T-helper 22 cell (primary cell): Measurements from ENCODE around the gene SPECC1.
A peak's percentile ranks its signal among the peaks of the same experiment; 100 is the strongest.
"Not testable (repeated sequence)": the region's sequence is repeated elsewhere in the genome, so short reads cannot be mapped to it uniquely, and the experiment has no call there.

Experiments
- DNase-seq: peaks from one replicate; pipeline ENCODE4 v3.0.0-alpha.2; 2020; ENCODE audit warnings: low read depth

Gene SPECC1

DNA sequence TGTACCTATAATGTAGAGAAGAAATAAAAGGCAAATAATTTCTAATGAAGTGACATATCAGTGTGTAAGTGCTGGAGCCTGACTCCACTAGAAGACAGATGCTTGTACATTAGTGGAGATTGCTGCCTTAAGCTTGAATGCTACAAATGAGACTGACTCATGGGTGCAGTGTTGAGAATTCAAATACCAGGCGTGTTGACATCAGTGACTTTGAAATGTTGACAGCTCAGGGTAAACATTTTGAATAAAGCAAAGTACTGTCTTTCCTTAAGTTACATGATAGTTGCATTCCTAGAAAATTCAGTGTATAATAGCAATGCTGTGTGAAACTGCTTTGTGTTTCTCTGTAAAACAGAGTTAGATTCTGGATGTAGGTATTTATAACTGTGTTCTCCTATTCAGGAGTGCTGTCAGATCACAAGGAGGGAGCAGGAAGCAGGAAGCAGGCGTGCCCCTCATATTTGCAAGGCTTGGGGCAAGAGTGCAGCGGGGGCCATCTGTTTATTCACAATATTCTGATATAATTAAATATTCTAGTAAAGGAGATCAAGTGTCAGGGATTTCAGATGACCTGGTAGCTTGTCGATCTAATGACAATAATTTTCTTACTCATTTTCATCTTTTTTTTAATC, 119.0 kb downstream of the SPECC1 start:
- DNase-seq, result no peak

DNA sequence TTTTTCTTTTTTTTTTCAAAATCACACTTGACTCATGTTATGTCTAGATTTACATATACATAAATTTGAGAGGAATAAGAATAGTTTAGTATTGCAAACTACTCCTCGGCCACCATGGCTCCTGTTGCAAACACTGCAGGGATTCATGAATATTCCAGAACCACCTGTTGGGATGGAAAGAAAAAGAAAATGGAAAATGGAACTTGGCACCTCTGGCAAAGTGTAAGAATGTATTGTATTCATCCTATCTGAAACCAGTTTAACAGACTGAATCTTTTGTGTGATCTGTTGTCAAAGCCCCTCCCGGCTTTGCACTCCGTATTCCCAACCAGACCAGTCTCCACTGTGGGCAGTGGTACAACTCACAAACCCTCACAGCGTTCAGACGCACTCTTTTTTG, 124.4 kb downstream of the SPECC1 start:
- no peak for DNase-seq

DNA sequence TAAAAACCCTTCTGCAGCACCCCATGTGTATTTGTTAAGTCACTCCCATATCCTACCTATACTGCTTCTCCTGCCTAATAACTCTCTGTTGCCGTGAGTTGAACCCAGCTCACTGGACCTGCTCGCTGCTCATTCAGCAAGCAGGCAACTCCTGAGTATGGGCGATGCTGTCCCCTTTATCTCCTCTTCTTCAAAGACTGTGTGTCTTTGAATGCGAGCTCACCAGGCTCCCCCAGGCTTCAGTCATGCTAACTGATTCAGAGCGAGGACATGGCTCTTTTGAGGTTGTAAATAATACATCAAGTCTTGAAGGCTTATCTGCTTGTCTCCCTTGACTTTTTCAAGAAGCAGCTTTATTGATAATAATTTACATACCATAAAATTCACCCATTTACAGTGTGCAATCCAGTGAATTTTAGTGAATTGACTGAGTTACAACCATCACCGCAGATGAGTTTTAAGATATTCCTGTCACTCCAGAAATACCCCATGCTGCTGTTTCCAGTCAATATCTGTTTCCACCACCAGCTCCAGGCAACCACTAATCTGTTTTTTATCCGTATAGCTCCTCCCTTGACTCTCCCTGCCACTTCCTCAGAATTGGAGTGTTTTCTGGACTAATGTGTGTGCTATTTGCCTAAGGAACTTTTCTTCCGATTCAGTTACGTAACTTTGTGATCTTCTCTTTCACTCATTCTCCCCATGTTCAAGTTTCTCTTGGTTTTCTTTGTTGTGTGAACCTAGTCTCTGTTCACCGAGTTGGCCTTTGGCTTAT, 132.2 kb downstream of the SPECC1 start:
- no peak for DNase-seq

DNA sequence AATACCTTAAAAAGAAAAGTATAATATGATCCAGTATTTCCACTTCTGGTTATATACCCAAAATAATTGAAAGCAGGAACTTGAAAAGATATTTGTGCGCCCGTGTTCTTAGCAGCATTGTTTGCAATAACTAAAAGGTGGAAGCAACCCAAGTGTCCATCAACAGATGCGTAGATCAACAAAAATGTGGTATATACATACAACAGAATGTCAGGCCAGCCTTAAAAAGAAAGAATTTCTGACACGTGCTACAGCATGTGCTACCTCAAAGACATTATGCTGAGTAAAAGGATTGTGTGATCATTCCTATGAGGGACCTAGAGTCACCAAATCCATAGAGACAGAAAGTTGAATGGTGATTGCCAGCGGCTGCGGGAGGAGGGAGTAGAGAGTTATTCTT, 133.1 kb downstream of the SPECC1 start:
- no peak for DNase-seq

DNA sequence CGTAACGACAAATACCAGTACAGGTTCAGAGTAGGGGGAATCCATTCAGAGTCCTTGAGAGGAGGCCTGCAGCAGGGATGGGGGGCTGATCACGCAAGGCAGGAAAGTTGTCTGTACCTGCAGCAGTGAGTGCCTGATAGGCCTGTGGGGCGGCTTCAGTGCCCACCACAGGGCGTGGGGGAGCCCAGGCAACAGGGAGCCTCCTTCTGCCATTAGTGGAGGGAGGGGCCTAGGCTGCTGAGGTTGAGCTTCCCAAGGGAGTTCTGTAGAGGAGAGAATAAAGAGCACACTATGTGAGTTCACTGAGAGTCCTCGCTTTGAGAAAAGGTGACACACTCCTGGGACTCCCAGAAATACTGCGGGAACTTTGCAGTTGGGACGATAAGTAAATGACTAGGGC, 134.6 kb downstream of the SPECC1 start:
- DNase-seq, result no peak

DNA sequence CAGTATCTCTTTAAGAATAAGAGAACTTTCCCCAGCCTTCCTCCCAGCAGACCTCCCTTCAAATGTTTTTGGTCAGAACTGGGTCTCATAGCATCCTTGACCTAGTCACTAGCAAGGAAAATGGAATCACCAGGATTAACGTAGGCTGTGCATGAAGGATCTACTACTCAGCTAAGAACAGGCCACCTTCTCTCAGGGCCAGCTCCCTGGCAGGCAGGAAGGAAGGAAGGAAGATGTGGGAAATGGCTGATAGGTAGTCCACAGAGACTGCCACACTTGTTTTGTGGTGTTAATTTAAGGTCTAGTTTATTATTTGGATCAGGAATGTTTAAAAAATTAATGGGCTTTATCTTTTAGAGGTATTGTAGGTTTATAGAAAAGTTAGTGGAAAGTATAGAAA, 136.4 kb downstream of the SPECC1 start:
- DNase-seq, result no peak

DNA sequence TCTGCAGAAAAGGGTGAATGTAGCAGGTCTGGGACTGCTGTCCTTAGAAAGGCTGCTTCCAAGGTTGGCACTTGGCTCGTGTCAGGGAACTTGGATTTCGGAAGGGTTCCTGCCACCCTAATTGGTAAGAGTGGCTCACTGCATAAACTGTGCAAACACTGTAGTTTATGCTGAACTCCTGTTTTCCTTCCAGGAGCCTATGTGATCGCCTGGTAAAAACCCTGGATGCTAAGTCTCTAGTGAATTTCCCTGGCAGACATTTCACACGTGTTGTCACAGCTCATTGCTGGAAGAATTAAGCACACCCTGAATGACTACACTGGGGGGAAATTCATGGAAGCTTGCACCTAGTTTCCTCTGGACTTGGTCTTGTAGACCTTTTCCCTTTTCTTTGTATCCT, 140.1 kb downstream of the SPECC1 start:
- DNase-seq, result no peak

DNA sequence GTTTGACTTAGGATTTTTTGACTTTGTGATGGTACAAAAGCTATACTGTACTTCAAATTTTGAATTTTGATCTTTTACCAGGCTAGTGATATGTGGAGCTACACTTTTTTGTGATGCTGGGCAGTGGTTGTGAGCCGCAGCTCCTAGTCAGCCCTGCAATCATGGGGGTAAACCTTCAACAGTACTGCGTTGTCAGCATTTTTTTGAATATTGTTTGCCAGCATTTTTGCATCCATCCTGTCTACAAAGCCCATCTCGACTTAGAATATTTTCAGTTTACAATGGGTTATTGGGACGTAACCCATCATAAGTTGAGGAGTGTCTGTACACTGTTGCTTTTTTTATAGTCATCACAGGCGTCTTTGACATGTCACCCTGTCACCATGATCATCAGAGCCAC, 142.0 kb downstream of the SPECC1 start:
- DNase-seq, result no peak

DNA sequence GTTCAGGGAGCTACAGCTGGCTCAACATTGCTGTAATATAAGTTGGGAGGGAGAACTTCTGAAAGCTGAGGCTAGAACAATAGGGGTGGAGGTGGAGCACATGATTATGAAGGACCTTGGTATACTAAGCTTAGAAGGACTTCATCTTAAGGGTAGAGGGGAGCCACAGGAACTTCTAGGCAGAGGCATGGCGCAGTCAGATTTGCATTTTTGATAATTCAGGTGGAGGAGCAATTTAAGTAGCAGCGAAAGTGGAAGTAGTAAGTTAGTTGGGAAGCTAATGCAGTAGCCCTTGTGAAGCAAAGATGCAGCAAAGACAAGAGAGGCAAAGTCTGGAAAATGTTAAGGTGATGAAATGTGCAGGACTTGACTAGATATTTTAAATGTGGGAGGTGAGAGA, 144.1 kb downstream of the SPECC1 start:
- DNase-seq, result no peak

DNA sequence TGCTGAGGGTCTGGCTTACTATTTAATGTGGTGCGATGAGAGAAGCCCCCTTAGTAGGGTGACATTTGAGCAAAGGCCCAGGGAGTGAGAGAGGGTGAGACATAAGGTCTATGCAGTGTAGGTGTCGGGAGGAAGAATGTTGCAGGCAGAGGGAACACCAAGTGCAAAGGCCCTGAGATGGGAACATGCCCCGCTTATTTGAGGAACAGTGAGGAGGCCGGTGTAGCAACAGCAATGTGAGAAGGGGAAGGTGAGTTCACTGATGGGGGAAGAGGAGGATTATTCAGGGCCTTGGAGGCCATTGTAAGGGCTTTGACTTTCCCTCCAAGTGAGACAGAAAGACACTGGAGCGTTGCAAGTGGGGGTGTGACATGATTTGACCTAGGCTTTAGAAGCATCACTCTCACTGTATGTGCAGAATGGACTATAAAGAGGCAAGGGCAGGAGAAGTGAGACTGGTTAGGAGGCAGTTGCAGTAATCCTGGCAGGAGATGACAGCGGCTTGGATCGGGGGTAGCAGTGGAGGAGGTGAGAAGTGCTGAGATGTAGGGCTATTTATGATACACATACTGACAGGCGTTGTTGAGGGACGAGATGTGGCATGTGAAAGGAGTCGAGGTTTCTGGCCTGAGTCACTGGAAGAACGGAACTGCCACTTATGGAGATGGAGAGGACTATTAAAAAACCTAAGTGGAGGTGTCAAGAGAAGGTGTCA, 145.3 kb downstream of the SPECC1 start:
- DNase-seq, result no peak

DNA sequence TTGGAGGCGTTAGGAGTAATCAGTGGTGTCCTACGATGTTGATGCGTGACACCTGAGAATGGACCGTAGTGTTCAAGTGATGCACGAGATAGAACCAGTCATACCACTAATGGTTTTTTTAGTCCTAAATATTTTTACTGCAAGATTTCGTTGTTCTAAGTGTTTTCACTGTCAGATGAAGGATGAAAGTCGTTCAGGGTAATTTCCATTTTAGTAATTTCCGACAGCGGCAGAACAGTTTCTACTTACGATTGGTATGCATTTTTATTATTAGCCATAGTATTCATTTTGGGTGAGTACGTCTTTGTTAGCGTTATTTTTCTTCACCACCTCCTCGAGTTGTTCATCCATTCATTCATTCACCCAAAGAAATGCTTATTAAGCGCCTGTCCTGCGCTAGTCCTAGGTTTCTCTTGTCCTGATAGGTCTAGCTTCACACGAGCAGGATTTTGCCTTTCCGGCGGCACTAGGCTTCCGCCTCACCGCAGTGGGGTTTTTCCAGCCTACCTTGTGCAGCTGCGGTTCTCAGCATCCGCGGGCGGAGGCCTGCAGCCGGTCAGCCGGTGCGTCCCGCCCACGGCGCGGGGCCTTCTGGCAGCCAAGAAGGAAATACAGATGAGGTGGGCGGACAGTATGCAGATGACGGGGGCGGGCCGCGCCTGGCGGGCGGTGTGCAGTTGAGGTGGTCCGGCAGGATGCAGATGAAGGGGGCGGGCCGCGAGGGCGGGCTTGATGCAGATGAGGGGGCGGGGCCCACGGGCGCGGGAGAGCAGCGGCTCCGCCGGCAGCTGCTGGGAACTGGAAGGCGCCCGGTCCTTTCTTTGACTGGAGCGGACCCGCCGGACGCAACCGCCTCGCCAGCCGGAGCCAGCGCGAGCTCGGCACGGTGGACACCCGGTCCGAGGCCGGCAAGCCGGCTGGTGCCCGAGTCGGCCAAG, 146.4 kb downstream of the SPECC1 start:
- peak; percentile 92 for DNase-seq

DNA sequence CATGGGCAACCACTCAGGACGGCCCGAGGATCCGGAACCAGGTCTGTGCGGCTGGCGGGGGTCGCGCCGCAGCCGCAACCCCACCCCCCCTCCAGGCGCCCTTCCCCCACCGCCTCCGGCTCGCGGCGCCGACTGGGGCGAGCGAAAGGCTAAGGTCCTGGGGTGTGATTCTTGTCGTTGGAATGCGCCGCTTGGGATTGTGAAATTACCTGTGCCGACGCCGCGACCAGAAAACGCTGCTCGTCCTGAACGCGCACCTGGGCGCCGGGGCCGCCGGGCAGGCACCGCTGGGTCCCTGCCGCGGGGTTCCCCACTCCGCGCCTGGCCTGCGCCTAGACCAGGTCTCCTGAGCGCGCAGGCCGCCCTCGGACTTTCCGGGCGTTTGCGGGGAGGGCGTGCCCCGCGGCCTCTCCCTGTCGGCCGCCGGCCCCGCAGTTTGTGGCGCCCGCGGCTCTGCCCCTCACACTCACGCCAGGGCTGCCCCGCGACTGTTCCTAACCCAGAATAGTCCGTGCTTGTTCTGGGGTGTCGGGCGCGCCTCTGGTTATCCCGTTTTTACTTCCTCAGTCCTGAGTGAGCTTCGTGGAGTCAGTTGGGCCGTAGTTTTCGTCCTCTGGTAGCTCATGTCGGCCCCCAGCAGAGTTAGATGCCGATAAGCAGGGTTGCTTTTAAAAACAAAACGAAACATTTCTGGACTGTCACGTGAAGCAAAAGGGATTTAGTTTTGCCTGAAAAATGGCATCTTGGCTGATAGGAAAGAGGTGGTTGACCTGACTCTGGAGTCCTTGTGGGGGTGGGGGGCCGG, 147.2 kb downstream of the SPECC1 start:
- peak; percentile 6 for DNase-seq

DNA sequence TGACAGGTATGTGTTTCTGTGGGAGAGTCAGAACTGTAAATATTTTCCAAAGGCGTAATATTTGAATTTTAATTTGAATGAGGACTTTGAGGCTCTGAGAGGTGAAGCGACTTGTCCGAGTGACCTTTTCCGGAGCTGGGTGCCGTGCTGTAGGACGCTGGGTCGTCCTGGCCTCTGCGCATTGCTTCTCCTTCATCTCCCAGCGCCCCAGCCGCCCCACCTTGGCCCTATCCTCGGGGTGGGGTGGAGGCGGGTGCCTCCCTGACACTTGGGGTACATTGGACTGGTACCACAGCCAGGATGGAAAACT, 147.8 kb downstream of the SPECC1 start:
- no peak for DNase-seq

DNA sequence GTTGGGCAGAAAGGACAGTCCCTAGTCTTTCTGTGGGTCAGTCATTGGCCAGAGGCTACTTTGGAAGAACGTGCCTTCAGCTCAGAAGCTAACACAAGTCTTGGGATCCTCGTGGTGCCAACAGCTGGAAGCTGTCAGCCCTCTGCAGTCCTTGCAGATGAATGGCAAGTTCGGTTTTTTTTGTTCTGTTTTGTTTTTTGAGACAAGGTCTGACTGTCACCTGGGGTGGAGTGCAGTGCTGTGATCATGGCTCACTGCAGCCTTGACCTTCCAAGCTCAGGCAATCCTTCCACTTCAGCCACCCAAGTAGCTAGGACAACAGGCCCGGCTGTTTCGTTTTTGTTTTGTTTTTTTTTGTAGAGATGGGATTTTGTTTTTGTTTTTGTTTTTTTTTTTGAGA, 149.4 kb downstream of the SPECC1 start:
- no peak for DNase-seq

DNA sequence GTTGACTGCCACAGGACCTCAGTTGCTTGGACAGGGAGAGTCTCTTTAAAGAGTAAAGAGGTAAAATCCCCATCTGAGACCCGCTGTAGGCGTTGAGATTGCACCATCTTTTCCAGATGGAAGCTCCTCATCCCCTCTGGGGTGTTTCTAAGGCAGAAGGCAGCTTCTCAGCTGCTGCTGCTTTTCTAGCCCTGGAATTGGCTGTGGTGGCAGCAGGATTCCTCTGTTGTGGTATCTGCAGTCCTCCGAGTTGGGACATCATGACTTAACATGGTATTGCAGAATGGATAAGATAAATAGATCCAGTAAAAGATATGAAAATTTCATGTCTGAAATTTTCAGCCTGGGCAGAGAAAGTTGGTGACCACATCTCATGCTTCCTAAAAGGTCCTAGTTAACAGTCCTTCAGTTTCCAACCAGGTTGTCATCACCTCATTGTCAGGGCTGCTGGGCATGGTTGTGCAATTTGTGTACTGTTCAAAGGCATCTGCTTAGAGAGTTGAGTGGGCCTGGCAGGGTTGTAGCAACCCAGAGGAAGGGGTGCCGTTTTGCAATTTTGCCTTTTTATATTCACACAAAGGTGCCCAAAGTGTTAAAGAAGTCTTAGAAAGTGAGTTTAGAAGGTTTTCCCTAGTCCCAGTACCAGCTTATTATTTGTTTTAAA, 150.4 kb downstream of the SPECC1 start:
- no peak for DNase-seq

DNA sequence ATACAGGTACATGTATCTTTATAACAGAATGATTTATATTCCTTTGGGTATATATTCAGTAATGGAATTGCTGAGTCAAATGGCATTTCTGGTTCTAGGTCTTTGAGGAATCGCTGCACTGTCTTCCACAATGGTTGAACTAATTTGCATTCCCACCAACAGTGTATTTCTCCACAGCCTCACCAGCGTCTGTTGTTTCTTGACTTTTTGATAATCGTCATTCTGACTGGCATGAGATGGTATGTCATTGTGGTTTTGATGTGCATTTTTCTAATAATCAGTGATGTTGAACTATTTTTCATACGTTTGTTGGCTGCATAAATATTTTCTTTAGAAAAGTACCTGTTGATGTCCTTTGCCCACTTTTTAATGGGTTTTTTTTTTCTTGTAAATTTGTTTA, 156.4 kb downstream of the SPECC1 start:
- DNase-seq, result not testable (repeated sequence)

DNA sequence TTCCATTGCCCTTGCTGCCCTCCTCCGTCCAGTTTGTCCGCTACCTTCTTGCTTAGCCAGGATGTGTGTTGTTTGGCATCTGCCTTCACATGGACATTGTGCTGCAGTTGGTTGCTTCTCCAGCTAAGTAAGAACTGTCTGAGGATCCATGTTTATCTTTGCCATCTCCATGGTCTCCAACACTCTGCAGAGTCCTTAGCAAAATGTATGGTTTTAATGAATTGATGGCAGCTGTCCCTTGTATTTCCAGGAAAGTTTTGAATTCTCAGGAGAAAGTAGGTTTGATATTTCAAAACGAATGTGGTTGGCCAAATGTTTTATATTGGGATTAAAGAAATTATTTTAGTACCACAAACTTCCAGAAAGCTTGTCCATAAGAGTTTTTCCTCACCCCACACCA, 160.9 kb downstream of the SPECC1 start:
- no peak for DNase-seq

DNA sequence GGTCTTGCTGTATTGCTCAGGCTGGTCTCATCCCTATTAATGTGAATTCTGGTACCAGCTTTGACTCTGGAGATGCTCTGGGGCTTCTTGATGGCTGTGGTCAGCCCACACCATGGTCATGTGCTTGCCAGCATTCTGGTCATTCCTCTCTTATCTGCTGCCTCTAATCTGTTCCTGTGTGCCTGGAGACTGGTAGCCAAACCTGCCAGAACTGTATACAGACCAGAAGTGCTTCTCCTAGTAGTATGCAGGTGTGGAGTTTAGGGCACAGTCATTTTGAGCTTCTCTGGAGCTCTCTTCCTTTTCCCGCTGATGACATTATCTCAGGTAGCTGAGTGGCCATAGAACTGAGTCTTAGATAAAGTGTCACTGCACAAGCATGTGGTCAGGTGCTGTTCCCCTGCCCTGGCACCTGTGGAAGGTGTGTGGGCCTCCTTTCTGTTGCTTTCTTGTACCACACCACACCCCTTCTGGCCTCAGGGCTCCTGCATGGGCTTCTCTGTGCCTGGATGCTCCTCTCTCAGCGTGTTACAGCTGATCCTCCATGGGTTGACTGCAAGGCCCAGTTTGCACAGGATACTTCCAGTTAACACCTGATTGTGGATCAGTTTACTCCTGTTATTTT, 162.7 kb downstream of the SPECC1 start:
- DNase-seq, result no peak

DNA sequence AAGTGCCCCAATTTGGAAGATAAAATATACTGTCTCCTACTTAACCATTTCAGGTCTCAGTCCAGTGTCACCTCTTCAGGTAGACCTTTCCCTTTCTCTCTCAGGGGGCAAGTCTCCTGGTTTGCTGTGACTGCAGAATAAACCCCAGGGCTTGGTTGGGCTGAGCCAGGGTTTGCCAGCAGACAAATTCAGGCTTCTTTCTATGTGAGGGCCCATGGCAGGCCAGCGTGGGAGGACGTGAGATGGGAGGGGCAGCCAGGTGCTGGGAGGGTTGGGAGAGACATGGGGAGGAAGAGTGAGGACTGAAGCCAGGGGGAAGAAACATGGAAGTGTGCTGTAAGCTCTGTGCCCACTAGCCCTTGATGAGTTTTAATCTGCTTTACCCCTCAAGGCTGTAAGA, 163.2 kb downstream of the SPECC1 start:
- no peak for DNase-seq

DNA sequence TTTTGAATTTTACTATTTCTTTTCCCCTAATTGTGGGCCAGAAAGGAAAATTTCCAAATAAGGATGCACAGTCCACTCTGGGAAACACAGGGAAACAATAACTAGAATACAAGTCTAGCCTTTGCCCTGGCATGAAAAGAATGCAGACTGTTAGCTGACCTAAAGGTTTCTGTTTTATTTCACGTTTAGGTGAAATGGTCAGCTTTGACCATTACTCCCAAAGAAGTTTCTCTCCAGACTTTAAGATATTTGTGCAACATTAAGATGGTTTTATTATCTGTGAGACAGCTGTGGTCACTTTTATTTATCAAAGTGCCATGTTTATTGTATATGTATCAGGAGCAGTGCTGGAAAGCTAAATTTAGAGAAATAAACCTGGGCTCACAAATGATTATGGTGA, 163.9 kb downstream of the SPECC1 start:
- no peak for DNase-seq
